ENCODE data around the gene METTL23.

GRCh38 chr17:76738468-76738850 lies 11.8 kb downstream of the METTL23 start:
- TF ChIP-seq CTCF (IDR thresholded peaks at IDR 0.05) = no peak
- no peak for TF ChIP-seq POLR2A (IDR thresholded peaks at IDR 0.05)
